ENCODE results near the gene CBY2. TPM values are rescaled to one million over a fixed set of nuclear protein-coding genes. Genes with fewer than 3 reads are reported as not detected.

CBY2 gene
- total RNA-seq, 6 experiments from 2014 or later, result not detected

DNA sequence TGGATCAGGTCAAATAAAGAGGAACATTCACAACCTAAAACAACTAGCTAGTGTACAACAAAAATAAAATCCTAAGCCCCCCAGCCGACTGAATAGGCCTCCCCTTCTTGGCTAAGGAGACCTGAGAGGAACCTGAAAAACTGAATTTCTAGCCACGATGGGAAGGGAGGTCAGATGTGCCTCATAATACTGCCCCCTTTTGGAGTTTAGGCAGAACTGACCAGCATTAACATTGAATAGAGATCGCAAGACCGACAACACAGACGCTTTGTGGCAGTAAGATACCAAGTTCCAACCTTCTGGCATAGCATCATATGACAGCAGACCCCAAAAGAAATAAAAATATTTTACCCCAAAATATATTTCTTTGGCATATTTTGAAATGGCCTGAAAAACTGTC is 15.9 kb downstream of the CBY2 start:
- TF ChIP-seq, protein P1, sequence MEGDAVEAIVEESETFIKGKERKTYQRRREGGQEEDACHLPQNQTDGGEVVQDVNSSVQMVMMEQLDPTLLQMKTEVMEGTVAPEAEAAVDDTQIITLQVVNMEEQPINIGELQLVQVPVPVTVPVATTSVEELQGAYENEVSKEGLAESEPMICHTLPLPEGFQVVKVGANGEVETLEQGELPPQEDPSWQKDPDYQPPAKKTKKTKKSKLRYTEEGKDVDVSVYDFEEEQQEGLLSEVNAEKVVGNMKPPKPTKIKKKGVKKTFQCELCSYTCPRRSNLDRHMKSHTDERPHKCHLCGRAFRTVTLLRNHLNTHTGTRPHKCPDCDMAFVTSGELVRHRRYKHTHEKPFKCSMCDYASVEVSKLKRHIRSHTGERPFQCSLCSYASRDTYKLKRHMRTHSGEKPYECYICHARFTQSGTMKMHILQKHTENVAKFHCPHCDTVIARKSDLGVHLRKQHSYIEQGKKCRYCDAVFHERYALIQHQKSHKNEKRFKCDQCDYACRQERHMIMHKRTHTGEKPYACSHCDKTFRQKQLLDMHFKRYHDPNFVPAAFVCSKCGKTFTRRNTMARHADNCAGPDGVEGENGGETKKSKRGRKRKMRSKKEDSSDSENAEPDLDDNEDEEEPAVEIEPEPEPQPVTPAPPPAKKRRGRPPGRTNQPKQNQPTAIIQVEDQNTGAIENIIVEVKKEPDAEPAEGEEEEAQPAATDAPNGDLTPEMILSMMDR (IDR thresholded peaks at IDR 0.05), result peak; percentile 76
- H3K36me3 Mint-ChIP-seq (ENCODE audit: low read depth), result no peaks in the 10 kb centered on the region
- no peak overlapping the region for H3K27ac Mint-ChIP-seq
- peaks cover 13% of the 10 kb centered on the region for H3K27me3 Mint-ChIP-seq (ENCODE audit: insufficient read depth)
- no peak overlapping the region for H3K4me3 Mint-ChIP-seq
- H3K9me3 Mint-ChIP-seq, result no peaks in the 10 kb centered on the region
- peak; percentile 20 for DNase-seq
- H3K4me1 Mint-ChIP-seq (ENCODE audit: low read depth), result peaks cover 10% of the 10 kb centered on the region

GRCh38 chr13:45718992-45719391 is 16.9 kb downstream of the CBY2 start:
- Mint-ChIP-seq H3K27ac (no peak overlapping the region), H3K27me3 (ENCODE audit: insufficient read depth) (peaks cover 13% of the 10 kb centered on the region), H3K36me3 (ENCODE audit: low read depth) (no peaks in the 10 kb centered on the region), H3K9me3 (no peaks in the 10 kb centered on the region), H3K4me1 (ENCODE audit: low read depth) (peaks cover 10% of the 10 kb centered on the region), H3K4me3 (no peak overlapping the region)
- TF ChIP-seq, protein P1 (IDR thresholded peaks at IDR 0.05), result no peak
- peak; percentile 38 for DNase-seq

DNA sequence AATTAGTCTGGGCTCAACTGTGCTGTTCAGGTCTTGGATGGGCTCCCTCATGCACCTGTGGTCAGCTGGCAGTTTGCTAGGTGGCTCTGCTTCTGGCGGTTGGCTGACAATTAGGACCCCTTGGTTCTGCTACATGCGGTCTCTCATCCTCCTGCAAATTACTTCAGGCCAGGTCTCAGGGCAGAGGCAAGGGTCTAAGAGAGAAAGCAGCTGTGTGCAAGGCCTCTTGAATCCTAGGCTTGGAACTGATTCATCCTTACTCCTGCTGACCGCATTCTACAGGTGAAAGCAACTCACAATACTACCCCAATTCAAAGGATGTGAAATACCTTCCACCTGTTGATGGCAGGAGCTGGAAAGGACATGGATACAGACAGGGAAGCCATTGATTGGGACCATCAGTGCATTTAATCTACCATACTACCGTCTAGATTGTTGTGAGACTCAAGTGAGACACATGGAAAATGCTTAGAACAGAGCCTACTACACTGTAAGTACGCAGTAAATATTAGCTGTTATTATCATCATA is 19.1 kb downstream of the CBY2 start:
- H3K27ac Mint-ChIP-seq, result no peak overlapping the region
- DNase-seq, result no peak
- TF ChIP-seq, protein P1 (IDR thresholded peaks at IDR 0.05), result no peak
- peaks cover 12% of the 10 kb centered on the region for H3K27me3 Mint-ChIP-seq (ENCODE audit: insufficient read depth)
- peaks cover 10% of the 10 kb centered on the region for H3K4me1 Mint-ChIP-seq (ENCODE audit: low read depth)
- no peaks in the 10 kb centered on the region for H3K9me3 Mint-ChIP-seq
- no peaks in the 10 kb centered on the region for H3K36me3 Mint-ChIP-seq (ENCODE audit: low read depth)
- no peak overlapping the region for H3K4me3 Mint-ChIP-seq

GRCh38 chr13:45723798-45724197 is 21.7 kb downstream of the CBY2 start:
- H3K9me3 Mint-ChIP-seq, result no peaks in the 10 kb centered on the region
- H3K27me3 Mint-ChIP-seq (ENCODE audit: insufficient read depth), result peaks cover 12% of the 10 kb centered on the region
- TF ChIP-seq, protein P1 (IDR thresholded peaks at IDR 0.05), result no peak
- peaks cover 6% of the 10 kb centered on the region for H3K4me1 Mint-ChIP-seq (ENCODE audit: low read depth)
- H3K27ac Mint-ChIP-seq, result no peak overlapping the region
- no peak overlapping the region for H3K4me3 Mint-ChIP-seq
- no peaks in the 10 kb centered on the region for H3K36me3 Mint-ChIP-seq (ENCODE audit: low read depth)
- no peak for DNase-seq

DNA sequence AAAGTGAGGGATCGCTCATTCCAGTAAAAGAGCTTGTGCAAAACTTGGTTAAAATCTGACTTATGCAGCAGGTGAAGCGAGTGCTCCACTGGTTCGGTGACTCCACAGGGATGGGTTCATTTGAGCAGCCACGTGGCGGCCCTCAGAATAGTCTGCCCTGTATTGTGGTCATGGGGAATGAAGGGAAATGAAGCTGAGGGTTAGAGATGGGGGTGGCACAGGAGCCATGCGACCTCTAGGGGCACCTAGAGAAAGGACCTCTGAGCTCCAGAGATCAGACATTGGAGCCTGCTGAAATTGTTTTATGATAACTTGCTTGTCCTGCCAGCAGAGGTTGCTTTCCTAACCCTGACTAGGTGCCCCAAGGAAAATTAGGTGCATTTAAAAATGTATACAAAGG is 26.6 kb downstream of the CBY2 start:
- no peaks in the 10 kb centered on the region for H3K9me3 Mint-ChIP-seq
- peaks cover 7% of the 10 kb centered on the region; the same call in 1 of the 2 replicates for H3K27me3 Mint-ChIP-seq (ENCODE audit: insufficient read depth)

More for the DNA sequence above, 26.6 kb downstream of the CBY2 start:
- Mint-ChIP-seq H3K36me3 (ENCODE audit: low read depth) (no peaks in the 10 kb centered on the region), H3K27ac (no peak overlapping the region), H3K4me3 (no peak overlapping the region), H3K4me1 (ENCODE audit: low read depth) (no peaks in the 10 kb centered on the region)
- DNase-seq, result no peak
- TF ChIP-seq, protein P1 (IDR thresholded peaks at IDR 0.05), result 0 out of 2 replicates have a peak, but pooled peaks have one; percentile 16
